ENCODE measurements around the gene NVL. TPM values are rescaled to one million over a fixed set of nuclear protein-coding genes. Genes with fewer than 3 reads are reported as not detected.
"Not testable (repeated sequence)": the region's sequence is repeated elsewhere in the genome, so short reads cannot be mapped to it uniquely, and the experiment has no call there.

NVL gene
- 35.9 and 49.3 TPM in 2 replicates for total RNA-seq (2014; rRNA removed; shearing (Covaris generic))

DNA sequence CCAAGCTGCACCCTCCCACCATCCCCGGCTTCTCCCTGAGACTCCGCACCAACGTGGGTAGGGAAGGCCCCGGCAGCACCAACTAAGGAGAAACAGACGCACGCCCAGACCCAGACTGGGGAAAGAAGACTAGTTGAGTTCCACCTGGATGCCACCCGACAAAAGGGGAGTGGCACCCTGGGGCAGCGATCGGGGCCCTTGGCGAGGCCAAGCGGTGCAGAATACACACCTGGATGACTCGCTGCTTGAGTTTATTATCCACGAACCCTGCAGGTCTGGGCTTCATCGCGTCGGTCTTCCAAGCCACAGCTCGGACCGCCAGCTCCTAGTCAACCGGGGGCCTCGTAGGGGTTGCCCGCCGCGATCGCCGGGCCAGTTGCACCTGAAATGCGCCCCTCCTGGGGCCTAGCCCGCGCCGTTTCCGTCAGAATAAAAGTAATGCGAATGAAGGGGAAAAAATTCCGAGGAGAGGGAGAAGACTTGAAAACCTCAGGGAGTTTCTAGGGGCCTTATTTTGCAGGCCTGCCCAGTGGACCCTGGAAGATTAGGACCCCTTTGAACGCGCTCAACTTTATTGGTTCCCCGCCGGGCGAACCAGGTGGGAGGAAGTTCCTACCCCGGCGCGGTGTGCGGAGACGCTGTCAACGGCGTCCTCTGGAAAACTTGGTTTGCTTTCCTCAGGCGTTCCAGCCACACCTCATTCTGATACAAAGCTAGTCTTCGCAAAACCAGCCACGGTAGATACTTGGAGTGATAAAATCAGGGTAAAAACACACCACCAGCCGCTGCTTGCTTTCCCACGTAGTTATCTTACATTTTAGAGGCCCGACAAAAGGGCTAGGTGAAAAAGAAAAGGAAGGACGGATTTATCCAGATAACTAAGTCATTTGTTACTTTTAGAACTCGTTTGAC is at the start of gene NVL:
Gene NVL, minus strand, starts transcription at position 331 of the 912 bp plus-strand sequence. Its CDS starts 45 bp downstream, at position 286.
- Histone ChIP-seq H3K9me3 (replicated peaks) (no peaks in the 10 kb centered on the region), H3K27me3 (no peaks in the 10 kb centered on the region), H3K36me3 (peaks cover 10% of the 10 kb centered on the region; the same call in 1 of the 2 replicates), H3K4me3 (peak within 1 kb of the TSS; percentile 98), H3K4me1 (no peaks in the 10 kb centered on the region), H3K27ac (peak within 1 kb of the TSS; percentile 99)
- peak; percentile 93 to 96 for DNase-seq

DNA sequence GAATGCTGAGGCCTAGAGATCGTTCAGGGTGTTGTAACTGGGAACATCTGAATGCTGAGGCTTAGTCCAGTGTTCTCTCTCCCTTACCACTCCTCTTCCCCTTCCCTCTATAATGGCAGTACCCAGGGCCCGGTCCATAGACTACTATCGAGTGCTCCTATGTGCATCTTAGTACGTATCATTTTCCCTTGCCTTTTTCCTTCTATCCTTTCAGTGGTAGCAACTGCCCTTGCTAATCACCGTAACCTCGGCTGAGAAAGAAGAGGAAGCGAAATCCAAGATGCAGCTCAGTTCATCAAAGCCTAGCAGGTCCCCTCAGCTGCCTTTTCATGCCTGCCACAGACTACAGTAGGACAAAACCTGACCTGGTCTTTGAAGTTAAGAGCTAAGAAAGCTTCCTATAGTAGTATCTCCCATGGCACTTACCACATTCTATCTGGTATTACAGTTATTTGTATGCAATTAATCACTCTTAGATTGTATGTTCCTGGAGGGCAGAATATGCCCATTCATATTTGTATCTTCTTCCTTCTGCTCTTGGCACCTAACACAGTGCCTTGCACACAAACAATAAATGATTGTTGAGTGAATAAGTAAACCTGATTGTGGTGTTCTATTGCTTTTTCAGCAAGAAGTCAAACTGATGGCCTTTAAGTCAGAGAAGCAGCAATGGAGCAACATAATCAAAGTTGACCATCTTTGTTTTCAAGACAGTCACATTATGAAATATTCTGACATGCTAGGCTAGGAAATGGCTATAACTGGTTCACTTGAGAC is 49.1 kb upstream of the NVL start:
- DNase-seq = no peak
- Histone ChIP-seq H3K27me3 (no peaks in the 10 kb centered on the region), H3K4me3 (no peak overlapping the region), H3K36me3 (peaks cover 36% of the 10 kb centered on the region), H3K9me3 (replicated peaks) (no peaks in the 10 kb centered on the region), H3K27ac (no peak overlapping the region), H3K4me1 (no peaks in the 10 kb centered on the region)

DNA sequence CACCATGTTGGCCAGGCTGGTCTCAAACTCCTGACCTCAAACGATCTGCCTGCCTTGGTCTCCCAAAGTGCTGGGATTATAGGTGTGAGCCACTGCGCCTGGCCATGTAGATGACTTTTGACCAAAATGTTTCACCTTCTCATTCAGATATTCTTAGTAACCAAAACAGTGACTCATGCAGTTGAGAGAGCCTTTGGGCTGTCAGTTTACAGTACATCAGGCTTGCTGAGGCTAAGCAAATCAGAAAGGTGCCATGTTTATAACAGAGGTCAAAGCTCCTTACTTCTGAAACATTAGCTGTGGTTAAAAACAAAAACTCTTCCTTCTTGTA is 47.7 kb upstream of the NVL start:
- Histone ChIP-seq H3K27me3 (no peaks in the 10 kb centered on the region), H3K4me1 (no peaks in the 10 kb centered on the region), H3K27ac (no peak overlapping the region), H3K4me3 (no peak overlapping the region), H3K9me3 (replicated peaks) (no peaks in the 10 kb centered on the region), H3K36me3 (peaks cover 45% of the 10 kb centered on the region)
- DNase-seq = no peak

DNA sequence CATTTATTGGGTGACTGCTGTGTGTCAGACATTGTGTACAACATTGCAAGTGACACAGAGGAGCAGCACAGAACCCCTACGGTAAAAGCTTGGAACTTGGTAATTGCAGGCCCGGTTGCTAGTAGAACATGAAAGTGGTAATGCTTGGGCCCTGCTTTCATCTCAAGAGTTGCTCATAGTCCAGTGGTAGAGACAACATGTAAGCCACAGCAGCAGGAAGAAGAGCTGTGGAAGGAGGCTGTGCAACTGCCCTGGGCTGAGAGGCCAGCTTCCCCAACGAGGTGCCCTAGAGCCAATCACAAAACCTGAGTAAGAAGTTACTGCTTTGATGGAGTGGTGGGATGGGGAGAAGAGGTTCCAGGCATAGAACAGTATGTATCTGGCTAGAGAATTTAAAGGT is 45.1 kb upstream of the NVL start:
- Histone ChIP-seq H3K9me3 (replicated peaks) (no peaks in the 10 kb centered on the region), H3K27ac (no peak overlapping the region), H3K36me3 (peaks cover 69% of the 10 kb centered on the region), H3K4me3 (no peak overlapping the region), H3K27me3 (no peaks in the 10 kb centered on the region), H3K4me1 (no peaks in the 10 kb centered on the region)
- DNase-seq = no peak

DNA sequence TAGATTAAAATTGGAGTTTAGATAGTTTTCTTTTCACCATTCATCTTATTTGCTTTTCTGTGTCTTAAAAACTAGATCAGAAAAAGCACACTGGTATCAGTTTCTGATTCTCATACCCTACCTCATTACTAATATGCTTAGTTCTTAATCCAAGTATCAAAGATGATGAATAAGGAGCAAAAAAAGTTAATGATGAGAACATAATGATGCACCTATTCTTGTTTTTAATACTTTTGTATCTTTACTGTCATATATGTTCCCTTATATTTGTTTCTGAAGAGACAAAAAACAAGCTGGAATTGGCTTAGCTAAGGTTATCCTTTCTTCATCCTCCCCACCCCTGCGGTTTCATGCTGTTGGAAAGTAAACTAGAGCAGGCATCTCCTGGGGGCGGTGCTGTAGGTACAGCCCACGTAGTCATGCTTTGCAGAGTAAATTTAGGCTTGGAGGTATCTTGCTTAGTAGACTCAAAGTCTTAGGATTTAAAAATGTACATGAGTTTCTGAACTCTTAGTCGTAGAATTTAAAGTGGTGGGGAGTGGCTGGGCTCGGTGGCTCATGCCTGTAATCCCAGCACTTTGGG is 43.1 kb upstream of the NVL start:
- no peak for DNase-seq
- H3K27me3 ChIP-seq = no peaks in the 10 kb centered on the region
- peaks cover 76% of the 10 kb centered on the region for H3K36me3 ChIP-seq
- no peak overlapping the region for H3K27ac ChIP-seq
- H3K9me3 ChIP-seq (replicated peaks) = no peaks in the 10 kb centered on the region
- H3K4me3 ChIP-seq = no peak overlapping the region
- H3K4me1 ChIP-seq = no peaks in the 10 kb centered on the region

GRCh38 chr1:224368409-224368808 is 38.4 kb upstream of the NVL start:
- no peaks in the 10 kb centered on the region for H3K4me1 ChIP-seq
- no peak overlapping the region for H3K27ac ChIP-seq
- no peaks in the 10 kb centered on the region for H3K27me3 ChIP-seq
- H3K4me3 ChIP-seq = no peak overlapping the region
- DNase-seq = no peak
- peaks cover 69% of the 10 kb centered on the region for H3K36me3 ChIP-seq
- no peaks in the 10 kb centered on the region for H3K9me3 ChIP-seq (replicated peaks)

DNA sequence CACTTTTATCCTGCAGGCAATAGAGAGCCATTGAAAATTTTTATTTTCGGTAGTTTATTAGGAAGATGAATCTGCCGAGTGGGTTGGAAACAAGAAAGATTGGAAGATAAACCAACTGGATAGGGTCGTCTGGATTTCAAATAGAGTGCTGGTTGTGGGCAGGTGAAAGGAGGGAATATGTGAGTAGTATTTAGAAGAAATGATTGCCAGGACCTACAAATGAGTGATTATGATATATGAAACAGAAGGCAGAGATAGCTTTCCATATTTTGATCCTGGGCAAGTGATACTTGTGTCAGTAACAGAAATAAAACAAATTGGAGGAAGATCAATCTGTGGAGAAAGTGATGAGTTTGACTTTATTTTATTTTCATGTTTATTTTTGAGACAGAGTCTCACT is 29.2 kb upstream of the NVL start:
- Histone ChIP-seq H3K4me1 (no peaks in the 10 kb centered on the region), H3K27ac (no peak overlapping the region), H3K9me3 (replicated peaks) (no peaks in the 10 kb centered on the region), H3K27me3 (no peaks in the 10 kb centered on the region), H3K4me3 (no peak overlapping the region), H3K36me3 (peaks cover 7% of the 10 kb centered on the region)
- DNase-seq = no peak

GRCh38 chr1:224358237-224358636 is 28.3 kb upstream of the NVL start:
- Histone ChIP-seq H3K27me3 (no peaks in the 10 kb centered on the region), H3K27ac (no peak overlapping the region), H3K9me3 (replicated peaks) (no peaks in the 10 kb centered on the region), H3K36me3 (peaks cover 4% of the 10 kb centered on the region; the same call in 1 of the 2 replicates), H3K4me3 (peak overlapping the region; percentile 87), H3K4me1 (no peaks in the 10 kb centered on the region)
- no peak for DNase-seq

GRCh38 chr1:224357626-224358124 is 27.7 kb upstream of the NVL start:
- Histone ChIP-seq H3K9me3 (replicated peaks) (no peaks in the 10 kb centered on the region), H3K4me3 (peak overlapping the region; percentile 87), H3K36me3 (peaks cover 2% of the 10 kb centered on the region; the same call in 1 of the 2 replicates), H3K27me3 (no peaks in the 10 kb centered on the region), H3K27ac (peak overlapping the region; percentile 38; the same call in 1 of the 2 replicates), H3K4me1 (no peaks in the 10 kb centered on the region)
- DNase-seq = peak in 1 of 2 experiments; percentile 17

- H3K4me1 ChIP-seq = no peaks in the 10 kb centered on the region
- peaks cover 2% of the 10 kb centered on the region; the same call in 1 of the 2 replicates for H3K36me3 ChIP-seq
- DNase-seq = peak; percentile 93 to 96
- H3K4me3 ChIP-seq = peak within 1 kb of the TSS; percentile 87
- no peaks in the 10 kb centered on the region for H3K27me3 ChIP-seq
- H3K27ac ChIP-seq = peak within 1 kb of the TSS; percentile 38
- H3K9me3 ChIP-seq (replicated peaks) = no peaks in the 10 kb centered on the region
Measured at GRCh38 chr1:224356685-224357625, 27.0 kb upstream of the NVL start, which contains the start of gene CNIH4. Gene CNIH4, plus strand, starts transcription at chr1:224356879. Its CDS starts 46 bp downstream, at chr1:224356925.

- H3K27me3 ChIP-seq = no peaks in the 10 kb centered on the region
- H3K4me1 ChIP-seq = no peaks in the 10 kb centered on the region
- H3K27ac ChIP-seq = no peak overlapping the region
- no peak for DNase-seq
- H3K4me3 ChIP-seq = no peak overlapping the region
- no peaks in the 10 kb centered on the region; the same call in 1 of the 2 replicates for H3K36me3 ChIP-seq
- 0 out of 2 replicates have a peak, but pooled peaks cover 5% of the 10 kb centered on the region for H3K9me3 ChIP-seq (replicated peaks)
Measured at GRCh38 chr1:224353975-224354925, 24.3 kb upstream of the NVL start.

DNA sequence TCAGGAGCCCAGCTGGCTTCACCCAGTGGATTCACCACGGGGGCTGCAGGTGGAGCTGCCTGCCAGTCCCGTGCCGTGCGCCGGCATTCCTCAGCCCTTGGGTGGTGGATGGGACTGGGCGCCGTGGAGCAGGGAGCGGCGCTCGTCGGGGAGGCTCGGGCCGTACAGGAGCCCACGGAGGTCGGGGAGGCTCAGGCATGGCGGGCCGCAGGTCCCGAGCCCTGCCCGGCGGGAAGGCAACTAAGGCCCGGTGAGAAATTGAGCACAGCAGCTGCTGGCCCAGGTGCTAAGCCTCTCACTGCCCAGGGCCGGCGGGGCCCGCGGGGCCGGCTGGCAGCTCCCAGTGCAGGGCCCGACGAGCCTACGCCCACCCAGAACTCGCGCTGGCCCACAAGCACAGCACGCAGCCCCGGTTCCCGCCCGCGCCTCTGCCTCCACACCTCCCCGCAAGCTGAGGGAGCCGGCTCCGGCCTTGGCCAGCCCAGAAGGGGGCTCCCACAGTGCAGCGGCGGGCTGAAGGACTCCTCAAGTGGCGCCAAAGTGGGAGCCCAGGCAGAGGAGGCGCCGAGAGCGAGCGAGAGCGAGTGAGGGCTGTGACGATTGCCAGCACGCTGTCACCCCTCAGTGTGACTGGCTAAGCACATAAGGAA is 22.6 kb upstream of the NVL start:
- not testable (repeated sequence) for H3K27ac ChIP-seq; H3K4me3 ChIP-seq; H3K9me3 ChIP-seq (replicated peaks); DNase-seq; H3K4me1 ChIP-seq; H3K27me3 ChIP-seq; H3K36me3 ChIP-seq

Measured in SJCRH30 (cell line).